ENCODE data around the gene CA5B. TPM values are rescaled to one million over a fixed set of nuclear protein-coding genes. Genes with fewer than 3 reads are reported as not detected.

The CA5B gene
- total and polyA plus RNA-seq, 10 of the 15 experiments (the other 5 are each of a cell fraction or from before 2014, with no cell fraction given) = 1.2 to 6.0 (median 3.2) TPM

DNA sequence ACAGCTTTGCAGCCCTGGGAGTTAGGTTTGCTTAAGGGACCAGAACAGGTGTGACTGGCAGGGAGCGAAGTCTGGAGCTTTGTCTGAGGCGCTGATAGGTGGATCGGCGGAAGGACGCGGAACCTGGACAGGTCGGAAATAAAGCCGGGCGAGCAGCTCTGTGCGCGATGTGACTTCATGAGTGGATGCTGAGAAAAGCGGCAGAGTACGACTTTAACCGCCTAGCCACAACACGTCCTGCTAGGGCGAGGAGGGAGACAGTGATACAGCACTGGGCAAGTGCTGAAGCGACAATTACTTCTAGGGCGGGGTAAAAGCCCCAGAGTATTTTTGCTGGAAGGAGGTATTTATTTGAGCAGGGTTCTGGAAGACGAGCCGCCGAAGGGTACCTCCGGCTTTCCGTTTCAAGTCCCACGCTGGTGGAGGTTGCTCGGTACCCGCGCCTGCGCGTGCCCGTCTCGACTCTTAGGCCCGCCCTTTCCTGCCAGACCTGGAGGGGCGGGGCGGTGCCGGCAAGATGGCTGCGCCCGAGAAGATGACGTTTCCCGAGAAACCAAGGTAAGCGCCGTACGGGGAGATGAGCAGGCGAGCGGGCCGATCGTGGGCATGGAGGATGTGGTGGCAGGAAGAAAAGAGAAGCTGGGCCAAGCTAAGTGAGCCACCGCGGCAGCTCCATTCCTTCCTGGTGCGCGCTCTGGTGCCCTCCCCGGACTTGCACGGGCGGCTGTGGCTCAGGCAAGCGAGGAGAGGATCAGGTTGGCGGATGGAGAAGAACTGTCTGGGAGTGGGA, 52.1 kb downstream of the CA5B start, which contains the start of gene ZRSR2 (continued):
- TF ChIP-seq, protein P1, sequence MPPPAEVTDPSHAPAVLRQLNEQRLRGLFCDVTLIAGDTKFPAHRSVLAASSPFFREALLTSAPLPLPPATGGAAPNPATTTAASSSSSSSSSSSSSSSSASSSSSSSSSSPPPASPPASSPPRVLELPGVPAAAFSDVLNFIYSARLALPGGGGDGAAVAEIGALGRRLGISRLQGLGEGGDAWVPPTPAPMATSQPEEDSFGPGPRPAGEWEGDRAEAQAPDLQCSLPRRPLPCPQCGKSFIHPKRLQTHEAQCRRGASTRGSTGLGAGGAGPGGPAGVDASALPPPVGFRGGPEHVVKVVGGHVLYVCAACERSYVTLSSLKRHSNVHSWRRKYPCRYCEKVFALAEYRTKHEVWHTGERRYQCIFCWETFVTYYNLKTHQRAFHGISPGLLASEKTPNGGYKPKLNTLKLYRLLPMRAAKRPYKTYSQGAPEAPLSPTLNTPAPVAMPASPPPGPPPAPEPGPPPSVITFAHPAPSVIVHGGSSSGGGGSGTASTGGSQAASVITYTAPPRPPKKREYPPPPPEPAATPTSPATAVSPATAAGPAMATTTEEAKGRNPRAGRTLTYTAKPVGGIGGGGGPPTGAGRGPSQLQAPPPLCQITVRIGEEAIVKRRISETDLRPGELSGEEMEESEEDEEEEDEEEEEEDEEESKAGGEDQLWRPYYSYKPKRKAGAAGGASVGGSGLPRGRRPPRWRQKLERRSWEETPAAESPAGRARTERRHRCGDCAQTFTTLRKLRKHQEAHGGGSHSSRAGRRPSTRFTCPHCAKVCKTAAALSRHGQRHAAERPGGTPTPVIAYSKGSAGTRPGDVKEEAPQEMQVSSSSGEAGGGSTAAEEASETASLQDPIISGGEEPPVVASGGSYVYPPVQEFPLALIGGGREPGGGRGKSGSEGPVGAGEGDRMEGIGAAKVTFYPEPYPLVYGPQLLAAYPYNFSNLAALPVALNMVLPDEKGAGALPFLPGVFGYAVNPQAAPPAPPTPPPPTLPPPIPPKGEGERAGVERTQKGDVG (CRISPR knock-in tag; IDR thresholded peaks at IDR 0.05) = no peak
- TF ChIP-seq ZNF622 (IDR thresholded peaks at IDR 0.05) = no peak
- no peak for TF ChIP-seq TARDBP (IDR thresholded peaks at IDR 0.05; ENCODE audit: borderline replicate concordance)
- TF ChIP-seq CREM (IDR thresholded peaks at IDR 0.05; ENCODE audit: low read depth) = peak; percentile 58
- peak; percentile 67 for TF ChIP-seq POLR2AphosphoS5 (IDR thresholded peaks at IDR 0.05; ENCODE audit: low read length)
- TF ChIP-seq BHLHE40 (IDR thresholded peaks at IDR 0.05; ENCODE audit: borderline replicate concordance in 1 of 2, low read depth in 2 of 2, low read length in 1 of 2) = peak; percentile 38 to 89; a peak in 3 of 4 replicates
- no peak for TF ChIP-seq TAF1 (IDR thresholded peaks at IDR 0.05; ENCODE audit: borderline replicate concordance, low read depth, low read length)
- TF ChIP-seq HDGF (IDR thresholded peaks at IDR 0.05) = peak; percentile 91
- TF ChIP-seq SMAD1 (IDR thresholded peaks at IDR 0.05; ENCODE audit: low read depth, partially characterized antibody) = no peak
- TF ChIP-seq KDM1A (IDR thresholded peaks at IDR 0.05; ENCODE audit: borderline replicate concordance) = no peak
- TF ChIP-seq, protein P2, sequence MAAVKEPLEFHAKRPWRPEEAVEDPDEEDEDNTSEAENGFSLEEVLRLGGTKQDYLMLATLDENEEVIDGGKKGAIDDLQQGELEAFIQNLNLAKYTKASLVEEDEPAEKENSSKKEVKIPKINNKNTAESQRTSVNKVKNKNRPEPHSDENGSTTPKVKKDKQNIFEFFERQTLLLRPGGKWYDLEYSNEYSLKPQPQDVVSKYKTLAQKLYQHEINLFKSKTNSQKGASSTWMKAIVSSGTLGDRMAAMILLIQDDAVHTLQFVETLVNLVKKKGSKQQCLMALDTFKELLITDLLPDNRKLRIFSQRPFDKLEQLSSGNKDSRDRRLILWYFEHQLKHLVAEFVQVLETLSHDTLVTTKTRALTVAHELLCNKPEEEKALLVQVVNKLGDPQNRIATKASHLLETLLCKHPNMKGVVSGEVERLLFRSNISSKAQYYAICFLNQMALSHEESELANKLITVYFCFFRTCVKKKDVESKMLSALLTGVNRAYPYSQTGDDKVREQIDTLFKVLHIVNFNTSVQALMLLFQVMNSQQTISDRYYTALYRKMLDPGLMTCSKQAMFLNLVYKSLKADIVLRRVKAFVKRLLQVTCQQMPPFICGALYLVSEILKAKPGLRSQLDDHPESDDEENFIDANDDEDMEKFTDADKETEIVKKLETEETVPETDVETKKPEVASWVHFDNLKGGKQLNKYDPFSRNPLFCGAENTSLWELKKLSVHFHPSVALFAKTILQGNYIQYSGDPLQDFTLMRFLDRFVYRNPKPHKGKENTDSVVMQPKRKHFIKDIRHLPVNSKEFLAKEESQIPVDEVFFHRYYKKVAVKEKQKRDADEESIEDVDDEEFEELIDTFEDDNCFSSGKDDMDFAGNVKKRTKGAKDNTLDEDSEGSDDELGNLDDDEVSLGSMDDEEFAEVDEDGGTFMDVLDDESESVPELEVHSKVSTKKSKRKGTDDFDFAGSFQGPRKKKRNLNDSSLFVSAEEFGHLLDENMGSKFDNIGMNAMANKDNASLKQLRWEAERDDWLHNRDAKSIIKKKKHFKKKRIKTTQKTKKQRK (IDR thresholded peaks at IDR 0.05; ENCODE audit: low read depth, low read length) = no peak
- TF ChIP-seq, protein P3, sequence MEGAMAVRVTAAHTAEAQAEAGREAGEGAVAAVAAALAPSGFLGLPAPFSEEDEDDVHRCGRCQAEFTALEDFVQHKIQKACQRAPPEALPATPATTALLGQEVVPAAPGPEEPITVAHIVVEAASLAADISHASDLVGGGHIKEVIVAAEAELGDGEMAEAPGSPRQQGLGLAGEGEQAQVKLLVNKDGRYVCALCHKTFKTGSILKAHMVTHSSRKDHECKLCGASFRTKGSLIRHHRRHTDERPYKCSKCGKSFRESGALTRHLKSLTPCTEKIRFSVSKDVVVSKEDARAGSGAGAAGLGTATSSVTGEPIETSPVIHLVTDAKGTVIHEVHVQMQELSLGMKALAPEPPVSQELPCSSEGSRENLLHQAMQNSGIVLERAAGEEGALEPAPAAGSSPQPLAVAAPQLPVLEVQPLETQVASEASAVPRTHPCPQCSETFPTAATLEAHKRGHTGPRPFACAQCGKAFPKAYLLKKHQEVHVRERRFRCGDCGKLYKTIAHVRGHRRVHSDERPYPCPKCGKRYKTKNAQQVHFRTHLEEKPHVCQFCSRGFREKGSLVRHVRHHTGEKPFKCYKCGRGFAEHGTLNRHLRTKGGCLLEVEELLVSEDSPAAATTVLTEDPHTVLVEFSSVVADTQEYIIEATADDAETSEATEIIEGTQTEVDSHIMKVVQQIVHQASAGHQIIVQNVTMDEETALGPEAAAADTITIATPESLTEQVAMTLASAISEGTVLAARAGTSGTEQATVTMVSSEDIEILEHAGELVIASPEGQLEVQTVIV (IDR thresholded peaks at IDR 0.05; ENCODE audit: borderline replicate concordance, partially characterized antibody) = no peak
- TF ChIP-seq, protein P4, sequence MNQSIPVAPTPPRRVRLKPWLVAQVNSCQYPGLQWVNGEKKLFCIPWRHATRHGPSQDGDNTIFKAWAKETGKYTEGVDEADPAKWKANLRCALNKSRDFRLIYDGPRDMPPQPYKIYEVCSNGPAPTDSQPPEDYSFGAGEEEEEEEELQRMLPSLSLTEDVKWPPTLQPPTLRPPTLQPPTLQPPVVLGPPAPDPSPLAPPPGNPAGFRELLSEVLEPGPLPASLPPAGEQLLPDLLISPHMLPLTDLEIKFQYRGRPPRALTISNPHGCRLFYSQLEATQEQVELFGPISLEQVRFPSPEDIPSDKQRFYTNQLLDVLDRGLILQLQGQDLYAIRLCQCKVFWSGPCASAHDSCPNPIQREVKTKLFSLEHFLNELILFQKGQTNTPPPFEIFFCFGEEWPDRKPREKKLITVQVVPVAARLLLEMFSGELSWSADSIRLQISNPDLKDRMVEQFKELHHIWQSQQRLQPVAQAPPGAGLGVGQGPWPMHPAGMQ (IDR thresholded peaks at IDR 0.05; ENCODE audit: borderline replicate concordance) = no peak
- TF ChIP-seq, protein P5, sequence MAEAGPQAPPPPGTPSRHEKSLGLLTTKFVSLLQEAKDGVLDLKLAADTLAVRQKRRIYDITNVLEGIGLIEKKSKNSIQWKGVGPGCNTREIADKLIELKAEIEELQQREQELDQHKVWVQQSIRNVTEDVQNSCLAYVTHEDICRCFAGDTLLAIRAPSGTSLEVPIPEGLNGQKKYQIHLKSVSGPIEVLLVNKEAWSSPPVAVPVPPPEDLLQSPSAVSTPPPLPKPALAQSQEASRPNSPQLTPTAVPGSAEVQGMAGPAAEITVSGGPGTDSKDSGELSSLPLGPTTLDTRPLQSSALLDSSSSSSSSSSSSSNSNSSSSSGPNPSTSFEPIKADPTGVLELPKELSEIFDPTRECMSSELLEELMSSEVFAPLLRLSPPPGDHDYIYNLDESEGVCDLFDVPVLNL (IDR thresholded peaks at IDR 0.05; ENCODE audit: low read depth, low read length) = no peak
- peak; percentile 23; the same call in 1 of the 2 replicates for TF ChIP-seq SMC3 (IDR thresholded peaks at IDR 0.05; ENCODE audit: borderline replicate concordance, low read length)
- no peak for TF ChIP-seq JUND (IDR thresholded peaks at IDR 0.05; ENCODE audit: low read depth, low read length)
- TF ChIP-seq PAX5 (IDR thresholded peaks at IDR 0.05; ENCODE audit: borderline replicate concordance, low read depth, low read length) = no peak
- TF ChIP-seq HDAC6 (IDR thresholded peaks at IDR 0.05; ENCODE audit: unreplicated experiment) = no peak

Measured in GM12878 (cell line).